ENCODE measurements around the gene CAPZB.

CAPZB gene

DNA sequence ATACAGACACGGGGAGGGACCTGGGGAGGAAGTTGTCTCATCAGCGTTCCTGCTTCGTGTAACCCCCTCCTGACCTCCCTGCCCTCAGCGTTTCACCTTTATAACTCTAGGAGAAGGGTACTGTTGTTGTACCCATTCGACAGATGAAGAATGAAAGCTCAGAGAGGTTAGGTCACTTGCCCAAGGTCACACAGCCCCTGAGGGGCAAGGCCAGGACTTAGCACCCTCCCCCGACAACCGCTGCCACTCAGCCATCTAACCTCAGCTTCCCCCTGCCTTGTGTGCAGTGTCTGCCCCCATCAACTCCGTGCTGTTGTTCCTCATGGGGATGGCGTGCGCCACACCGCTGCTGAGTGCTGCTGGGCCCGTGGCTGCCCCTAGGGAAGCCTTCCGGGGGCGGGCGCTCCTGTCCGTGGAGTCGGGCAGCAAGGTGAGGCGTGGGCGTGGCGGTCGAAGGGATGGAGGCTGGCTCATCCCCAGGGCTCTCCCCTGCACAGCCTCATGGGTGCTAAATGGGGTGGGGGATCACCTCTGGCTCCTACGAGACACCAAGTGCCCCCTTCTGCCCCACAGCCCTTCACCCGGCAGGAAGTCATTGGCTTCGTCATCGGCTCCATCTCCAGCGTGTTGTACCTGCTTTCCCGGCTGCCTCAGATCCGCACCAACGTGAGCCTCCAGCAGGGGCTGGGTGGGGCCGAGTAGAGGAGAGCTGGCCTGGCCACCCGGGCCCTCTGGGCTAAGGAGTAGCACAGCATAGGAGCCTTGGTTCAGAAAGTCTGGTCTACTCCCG, 159.2 kb downstream of the CAPZB start:
- DNase-seq (no peak), ATAC-seq (ENCODE audit: insufficient read depth, low read depth) (no peak)
- Histone ChIP-seq H4K20me1 (ENCODE audit: insufficient read depth, low read length) (no peaks in the 10 kb centered on the region), H2AFZ (ENCODE audit: low read depth, low read length) (no peak overlapping the region), H3K9me3 (ENCODE audit: insufficient read depth, low read length, severe bottlenecking) (no peaks in the 10 kb centered on the region), H3K9ac (ENCODE audit: low read depth, low read length) (no peak overlapping the region), H3K27me3 (ENCODE audit: insufficient read depth, low read length, poor library complexity) (no peaks in the 10 kb centered on the region), H3K4me2 (ENCODE audit: insufficient read depth, low read length) (no peak overlapping the region), H3K4me1 (ENCODE audit: insufficient read depth, low read length) (no peaks in the 10 kb centered on the region), H3K4me3 (ENCODE audit: low read depth in 1 of 2, low read length in 2 of 2) (no peak overlapping the region), H3K27ac (ENCODE audit: low read length) (no peak overlapping the region), H3K79me2 (ENCODE audit: insufficient read depth, low read length) (no peaks in the 10 kb centered on the region), H3K36me3 (ENCODE audit: insufficient read depth, low read length) (peaks cover 25% of the 10 kb centered on the region)
- TF ChIP-seq EZH2 (IDR thresholded peaks at IDR 0.05; ENCODE audit: borderline replicate concordance, low read depth, low read length, severe bottlenecking) = no peak
- TF ChIP-seq, protein P1, sequence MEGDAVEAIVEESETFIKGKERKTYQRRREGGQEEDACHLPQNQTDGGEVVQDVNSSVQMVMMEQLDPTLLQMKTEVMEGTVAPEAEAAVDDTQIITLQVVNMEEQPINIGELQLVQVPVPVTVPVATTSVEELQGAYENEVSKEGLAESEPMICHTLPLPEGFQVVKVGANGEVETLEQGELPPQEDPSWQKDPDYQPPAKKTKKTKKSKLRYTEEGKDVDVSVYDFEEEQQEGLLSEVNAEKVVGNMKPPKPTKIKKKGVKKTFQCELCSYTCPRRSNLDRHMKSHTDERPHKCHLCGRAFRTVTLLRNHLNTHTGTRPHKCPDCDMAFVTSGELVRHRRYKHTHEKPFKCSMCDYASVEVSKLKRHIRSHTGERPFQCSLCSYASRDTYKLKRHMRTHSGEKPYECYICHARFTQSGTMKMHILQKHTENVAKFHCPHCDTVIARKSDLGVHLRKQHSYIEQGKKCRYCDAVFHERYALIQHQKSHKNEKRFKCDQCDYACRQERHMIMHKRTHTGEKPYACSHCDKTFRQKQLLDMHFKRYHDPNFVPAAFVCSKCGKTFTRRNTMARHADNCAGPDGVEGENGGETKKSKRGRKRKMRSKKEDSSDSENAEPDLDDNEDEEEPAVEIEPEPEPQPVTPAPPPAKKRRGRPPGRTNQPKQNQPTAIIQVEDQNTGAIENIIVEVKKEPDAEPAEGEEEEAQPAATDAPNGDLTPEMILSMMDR (IDR thresholded peaks at IDR 0.05; ENCODE audit: borderline replicate concordance, extremely low read depth, low read length, poor library complexity, severe bottlenecking) = no peak

DNA sequence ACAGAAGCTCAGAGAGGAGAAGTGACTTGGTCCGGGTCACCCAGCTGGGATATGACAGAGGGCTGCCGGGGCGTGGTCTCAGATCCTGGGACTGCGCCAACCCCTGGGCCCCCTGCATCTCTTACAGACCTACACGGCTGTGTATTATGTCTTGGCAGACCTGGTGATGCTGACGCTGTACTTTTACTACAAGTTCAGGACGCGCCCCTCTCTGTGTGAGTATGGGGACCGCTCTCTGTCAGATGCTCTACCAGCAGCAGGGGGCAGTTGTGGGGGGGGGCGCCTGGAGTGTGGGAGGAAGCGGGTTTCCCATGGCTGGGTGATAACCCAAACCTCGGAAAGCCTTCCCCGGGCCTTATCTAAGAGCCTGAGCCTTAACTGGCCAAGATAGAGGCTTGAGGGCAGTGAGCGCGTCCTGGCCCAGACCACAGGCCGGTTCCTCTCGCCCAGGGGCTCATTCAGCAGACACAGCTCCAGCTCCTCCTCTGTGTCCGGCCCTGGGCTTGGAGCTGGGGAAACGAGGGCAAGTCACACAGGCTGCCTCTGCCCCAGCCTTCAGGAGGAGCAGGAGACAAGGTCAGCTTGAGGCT, 159.9 kb downstream of the CAPZB start:
- ATAC-seq (ENCODE audit: insufficient read depth, low read depth) (no peak), DNase-seq (no peak)
- H3K36me3 ChIP-seq (ENCODE audit: insufficient read depth, low read length) = peaks cover 25% of the 10 kb centered on the region
- no peak overlapping the region for H3K27ac ChIP-seq (ENCODE audit: low read length)
- no peak overlapping the region for H2AFZ ChIP-seq (ENCODE audit: low read depth, low read length)
- no peaks in the 10 kb centered on the region for H3K79me2 ChIP-seq (ENCODE audit: insufficient read depth, low read length)
- no peak overlapping the region for H3K4me3 ChIP-seq (ENCODE audit: low read depth in 1 of 2, low read length in 2 of 2)
- no peaks in the 10 kb centered on the region for H3K27me3 ChIP-seq (ENCODE audit: insufficient read depth, low read length, poor library complexity)
- no peaks in the 10 kb centered on the region for H3K9me3 ChIP-seq (ENCODE audit: insufficient read depth, low read length, severe bottlenecking)
- no peak overlapping the region for H3K4me2 ChIP-seq (ENCODE audit: insufficient read depth, low read length)
- H4K20me1 ChIP-seq (ENCODE audit: insufficient read depth, low read length) = no peaks in the 10 kb centered on the region
- TF ChIP-seq EZH2 (IDR thresholded peaks at IDR 0.05; ENCODE audit: borderline replicate concordance, low read depth, low read length, severe bottlenecking) = no peak
- TF ChIP-seq, protein P1 (IDR thresholded peaks at IDR 0.05; ENCODE audit: borderline replicate concordance, extremely low read depth, low read length, poor library complexity, severe bottlenecking) = no peak
- H3K4me1 ChIP-seq (ENCODE audit: insufficient read depth, low read length) = no peaks in the 10 kb centered on the region
- no peak overlapping the region for H3K9ac ChIP-seq (ENCODE audit: low read depth, low read length)

DNA sequence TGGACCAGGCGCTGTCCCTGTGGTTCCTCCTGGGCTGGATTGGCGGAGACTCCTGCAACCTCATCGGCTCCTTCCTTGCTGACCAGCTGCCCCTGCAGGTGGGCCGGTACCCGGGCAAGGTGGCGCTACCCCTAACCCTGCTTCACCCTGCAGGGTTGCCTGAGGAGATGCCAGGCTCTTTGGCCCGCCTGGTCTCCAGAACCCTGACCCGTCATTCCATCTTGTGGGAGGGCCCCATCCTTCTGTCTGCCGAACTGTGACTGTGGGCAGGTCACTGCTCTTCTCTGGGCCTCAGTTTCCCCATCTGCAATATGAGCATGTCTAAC, 160.7 kb downstream of the CAPZB start:
- Histone ChIP-seq H3K36me3 (ENCODE audit: insufficient read depth, low read length) (peaks cover 25% of the 10 kb centered on the region), H3K4me3 (ENCODE audit: low read depth in 1 of 2, low read length in 2 of 2) (no peak overlapping the region), H4K20me1 (ENCODE audit: insufficient read depth, low read length) (no peaks in the 10 kb centered on the region), H3K4me2 (ENCODE audit: insufficient read depth, low read length) (no peak overlapping the region), H3K27ac (ENCODE audit: low read length) (no peak overlapping the region), H2AFZ (ENCODE audit: low read depth, low read length) (no peak overlapping the region), H3K27me3 (ENCODE audit: insufficient read depth, low read length, poor library complexity) (no peaks in the 10 kb centered on the region), H3K4me1 (ENCODE audit: insufficient read depth, low read length) (no peaks in the 10 kb centered on the region), H3K9me3 (ENCODE audit: insufficient read depth, low read length, severe bottlenecking) (no peaks in the 10 kb centered on the region), H3K79me2 (ENCODE audit: insufficient read depth, low read length) (no peaks in the 10 kb centered on the region), H3K9ac (ENCODE audit: low read depth, low read length) (no peak overlapping the region)
- TF ChIP-seq, protein P1 (IDR thresholded peaks at IDR 0.05; ENCODE audit: borderline replicate concordance, extremely low read depth, low read length, poor library complexity, severe bottlenecking) = no peak
- no peak for TF ChIP-seq EZH2 (IDR thresholded peaks at IDR 0.05; ENCODE audit: borderline replicate concordance, low read depth, low read length, severe bottlenecking)
- ATAC-seq (ENCODE audit: insufficient read depth, low read depth) = no peak
- no peak for DNase-seq

Data from DND-41 (cell line).